DND-41 (cell line): ENCODE measurements around the gene AOC2.

Experiments
- EZH2 ChIP-seq: IDR thresholded peaks from 3 replicates; pipeline ENCODE4 v1.6.1; 2012; ENCODE audit warnings: borderline replicate concordance, low read depth, mild to moderate bottlenecking, moderate library complexity, low read length, inconsistent platforms; ENCODE audit not compliant: severe bottlenecking
- TF ChIP-seq, protein P1 (sequence below): IDR thresholded peaks from 2 replicates; pipeline ENCODE4 v1.5.1; 2012; ENCODE audit warnings: borderline replicate concordance, low read length, moderate library complexity, mild to moderate bottlenecking; ENCODE audit not compliant: poor library complexity, severe bottlenecking; ENCODE audit errors: extremely low read depth

DNA sequence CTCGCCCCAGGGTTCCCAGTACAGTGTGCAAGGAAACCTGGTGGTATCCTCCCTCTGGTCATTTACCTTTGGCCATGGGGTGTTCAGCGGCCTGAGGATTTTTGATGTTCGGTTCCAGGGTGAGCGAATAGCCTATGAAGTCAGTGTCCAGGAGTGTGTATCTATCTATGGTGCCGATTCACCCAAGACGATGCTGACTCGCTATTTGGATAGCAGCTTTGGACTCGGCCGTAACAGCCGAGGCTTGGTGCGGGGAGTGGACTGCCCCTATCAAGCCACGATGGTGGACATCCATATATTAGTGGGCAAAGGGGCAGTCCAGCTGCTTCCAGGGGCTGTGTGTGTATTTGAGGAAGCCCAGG is 1.2 kb downstream of the AOC2 start:
- TF ChIP-seq, protein P1, sequence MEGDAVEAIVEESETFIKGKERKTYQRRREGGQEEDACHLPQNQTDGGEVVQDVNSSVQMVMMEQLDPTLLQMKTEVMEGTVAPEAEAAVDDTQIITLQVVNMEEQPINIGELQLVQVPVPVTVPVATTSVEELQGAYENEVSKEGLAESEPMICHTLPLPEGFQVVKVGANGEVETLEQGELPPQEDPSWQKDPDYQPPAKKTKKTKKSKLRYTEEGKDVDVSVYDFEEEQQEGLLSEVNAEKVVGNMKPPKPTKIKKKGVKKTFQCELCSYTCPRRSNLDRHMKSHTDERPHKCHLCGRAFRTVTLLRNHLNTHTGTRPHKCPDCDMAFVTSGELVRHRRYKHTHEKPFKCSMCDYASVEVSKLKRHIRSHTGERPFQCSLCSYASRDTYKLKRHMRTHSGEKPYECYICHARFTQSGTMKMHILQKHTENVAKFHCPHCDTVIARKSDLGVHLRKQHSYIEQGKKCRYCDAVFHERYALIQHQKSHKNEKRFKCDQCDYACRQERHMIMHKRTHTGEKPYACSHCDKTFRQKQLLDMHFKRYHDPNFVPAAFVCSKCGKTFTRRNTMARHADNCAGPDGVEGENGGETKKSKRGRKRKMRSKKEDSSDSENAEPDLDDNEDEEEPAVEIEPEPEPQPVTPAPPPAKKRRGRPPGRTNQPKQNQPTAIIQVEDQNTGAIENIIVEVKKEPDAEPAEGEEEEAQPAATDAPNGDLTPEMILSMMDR = no peak
- TF ChIP-seq EZH2 = no peak
